ENCODE data around the gene SELENOW.
"Not testable (repeated sequence)": the region's sequence is repeated elsewhere in the genome, so short reads cannot be mapped to it uniquely, and the experiment has no call there.

The SELENOW gene

GRCh38 chr19:47778049-47778953 is at the start of gene SELENOW:
Gene SELENOW, plus strand, starts transcription at chr19:47778703. Its CDS starts 83 bp downstream, at chr19:47778786.
- DNase-seq: peak; percentile 82

GRCh38 chr19:47729468-47729798 is 49.1 kb upstream of the SELENOW start:
- DNase-seq: peak; percentile 80

DNA sequence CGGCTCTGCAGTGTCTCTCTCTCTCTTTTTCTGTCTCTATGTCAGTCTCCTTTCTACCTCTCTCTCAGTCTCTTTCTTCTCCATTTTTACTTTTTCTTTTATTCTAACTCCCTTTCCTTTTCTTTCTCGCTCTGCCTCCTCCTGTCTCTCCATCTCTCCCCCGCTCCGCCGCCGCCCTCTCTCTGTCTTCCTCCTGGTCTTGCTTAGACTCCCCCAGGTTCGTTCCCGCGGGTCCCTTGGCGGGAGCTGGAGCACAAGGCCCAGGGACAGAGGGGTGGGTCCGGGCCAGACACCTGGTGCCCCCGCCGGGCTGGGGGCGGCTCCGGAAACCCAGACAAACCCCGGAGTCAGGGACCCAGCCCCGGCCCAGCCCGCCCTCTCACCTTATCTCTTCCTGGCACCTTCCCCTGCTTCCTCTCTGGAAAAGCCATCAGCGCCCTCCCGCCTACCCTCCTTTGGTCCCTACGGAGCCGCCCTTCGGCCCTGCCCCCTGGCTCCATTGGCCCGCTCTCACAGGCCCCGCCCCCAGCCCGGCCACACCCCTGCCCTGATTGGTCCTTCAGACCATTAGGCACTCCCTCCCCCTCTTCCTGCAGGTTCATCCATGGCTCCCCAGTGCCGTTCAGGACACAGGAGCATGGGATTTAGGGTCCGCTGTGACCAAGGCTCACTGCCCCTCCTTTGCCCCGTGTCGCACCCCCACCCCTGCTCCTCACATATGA is 48.5 kb upstream of the SELENOW start:
- DNase-seq: peak; percentile 60

- DNase-seq: no peak
Measured at GRCh38 chr19:47730521-47730889, 48.0 kb upstream of the SELENOW start.

GRCh38 chr19:47730910-47731309 is 47.6 kb upstream of the SELENOW start:
- DNase-seq: no peak

DNA sequence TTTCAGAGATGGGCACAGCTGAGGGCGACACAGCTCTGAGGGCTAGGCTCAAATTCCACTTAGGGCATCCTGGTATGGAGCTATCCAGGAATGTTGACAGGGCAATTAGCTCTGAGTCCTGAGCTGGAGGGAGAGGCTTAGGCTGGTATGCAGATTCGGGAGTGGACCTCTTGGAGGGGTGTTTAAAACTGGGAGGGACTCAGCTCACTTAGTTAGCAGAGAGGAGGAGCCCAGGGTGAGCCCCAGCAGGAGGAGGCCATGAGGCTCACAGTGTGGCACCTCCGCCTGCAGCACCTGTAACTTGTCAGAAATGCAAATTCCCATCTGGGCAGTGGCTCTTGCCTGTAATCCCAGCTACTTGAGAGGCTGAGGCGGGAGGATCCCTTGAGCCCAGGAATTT is 43.4 kb upstream of the SELENOW start:
- no peak for DNase-seq

DNA sequence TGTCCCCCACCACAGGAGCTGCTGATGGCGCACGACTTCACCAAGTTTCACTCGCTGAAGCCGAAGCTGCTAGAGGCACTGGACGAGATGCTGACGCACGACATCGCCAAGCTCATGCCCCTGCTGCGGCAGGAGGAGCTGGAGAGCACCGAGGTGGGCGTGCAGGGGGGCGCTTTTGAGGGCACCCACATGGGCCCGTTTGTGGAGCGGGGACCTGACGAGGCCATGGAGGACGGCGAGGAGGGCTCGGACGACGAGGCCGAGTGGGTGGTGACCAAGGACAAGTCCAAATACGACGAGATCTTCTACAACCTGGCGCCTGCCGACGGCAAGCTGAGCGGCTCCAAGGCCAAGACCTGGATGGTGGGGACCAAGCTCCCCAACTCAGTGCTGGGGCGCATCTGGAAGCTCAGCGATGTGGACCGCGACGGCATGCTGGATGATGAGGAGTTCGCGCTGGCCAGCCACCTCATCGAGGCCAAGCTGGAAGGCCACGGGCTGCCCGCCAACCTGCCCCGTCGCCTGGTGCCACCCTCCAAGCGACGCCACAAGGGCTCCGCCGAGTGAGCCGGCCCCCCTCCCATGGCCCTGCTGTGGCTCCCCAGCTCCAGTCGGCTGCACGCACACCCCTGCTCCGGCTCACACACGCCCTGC is 37.5 kb upstream of the SELENOW start:
- peak; percentile 34 for DNase-seq

DNA sequence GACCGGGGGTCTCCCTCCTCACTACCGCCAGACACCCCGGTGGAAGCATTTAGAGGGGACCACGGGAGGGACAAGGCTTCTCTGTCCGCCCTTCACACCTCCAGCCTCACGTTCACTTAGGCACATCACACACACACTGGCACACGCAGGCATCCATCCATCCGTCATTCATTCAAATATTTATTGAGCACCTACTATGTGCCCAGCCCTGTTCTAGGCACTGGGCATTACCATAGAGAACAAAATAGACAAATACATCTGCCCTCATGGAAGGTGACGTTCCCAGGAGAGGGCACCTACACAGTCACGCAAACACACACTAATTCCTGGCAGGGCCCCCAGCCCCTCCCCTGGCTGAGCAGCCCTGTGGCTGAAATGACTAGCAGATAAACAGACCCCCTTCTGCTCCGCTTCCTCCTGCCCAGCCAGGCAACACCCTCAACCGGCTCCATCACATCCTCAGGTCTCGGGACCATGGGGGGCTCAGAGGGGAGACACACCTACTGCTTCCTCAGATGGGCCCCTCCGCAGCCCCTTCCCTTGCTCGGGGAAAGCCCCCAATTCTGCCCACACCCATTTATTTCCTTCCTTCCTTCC is 36.9 kb upstream of the SELENOW start:
- DNase-seq: peak; percentile 43

- peak; percentile 66 for DNase-seq
Measured at GRCh38 chr19:47742634-47743033, 35.9 kb upstream of the SELENOW start.

- peak; percentile 99 for DNase-seq
Measured at GRCh38 chr19:47745010-47745901, 33.2 kb upstream of the SELENOW start, which contains the start of gene NOP53. Gene NOP53, plus strand, starts transcription at chr19:47745546. Its CDS starts 14 bp downstream, at chr19:47745560.

DNA sequence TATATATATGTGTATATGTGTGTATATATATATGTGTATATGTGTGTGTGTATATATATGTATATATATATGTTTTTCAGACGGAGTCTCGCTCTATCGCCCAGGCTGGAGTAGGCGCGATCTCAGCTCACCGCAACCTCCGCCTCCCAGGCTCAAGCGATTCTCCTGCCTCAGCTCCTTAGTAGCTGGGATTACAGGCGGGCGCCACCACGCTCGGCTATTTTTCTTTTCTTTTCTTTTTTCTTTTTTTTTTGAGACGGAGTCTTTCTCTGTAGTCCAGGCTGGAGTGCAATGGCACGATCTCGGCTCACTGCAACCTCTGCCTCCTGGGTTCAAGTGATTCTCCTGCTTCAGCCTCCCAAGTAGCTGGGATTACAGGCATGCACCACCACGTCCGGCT is 32.4 kb upstream of the SELENOW start:
- not testable (repeated sequence) for DNase-seq

DNA sequence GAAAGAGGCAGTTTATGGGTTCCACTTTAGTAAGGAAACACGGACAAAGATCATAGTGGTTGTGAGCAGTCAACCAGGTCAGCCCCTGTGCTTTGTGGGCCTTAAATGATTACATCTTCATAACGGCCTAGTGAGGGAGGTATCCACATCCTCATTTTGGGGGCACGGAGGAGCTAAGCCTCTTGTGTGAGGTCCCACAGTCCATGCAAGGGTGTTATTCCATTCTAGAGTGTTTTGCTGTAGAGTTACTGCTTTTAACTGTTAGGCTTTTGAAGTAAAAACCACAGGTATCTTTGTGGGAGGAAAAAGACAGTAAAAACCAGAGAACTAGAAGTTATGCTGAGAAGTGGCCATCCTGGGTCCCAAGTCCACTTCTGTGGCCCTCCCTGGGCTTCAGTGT is 29.2 kb upstream of the SELENOW start:
- DNase-seq: no peak

GRCh38 chr19:47750752-47751151 is 27.8 kb upstream of the SELENOW start:
- no peak for DNase-seq

- no peak for DNase-seq
Measured at GRCh38 chr19:47752440-47753211, 25.9 kb upstream of the SELENOW start.

GRCh38 chr19:47754206-47755064 is 24.1 kb upstream of the SELENOW start:
- DNase-seq: no peak

GRCh38 chr19:47755065-47755761 is 23.3 kb upstream of the SELENOW start:
- DNase-seq: no peak

DNA sequence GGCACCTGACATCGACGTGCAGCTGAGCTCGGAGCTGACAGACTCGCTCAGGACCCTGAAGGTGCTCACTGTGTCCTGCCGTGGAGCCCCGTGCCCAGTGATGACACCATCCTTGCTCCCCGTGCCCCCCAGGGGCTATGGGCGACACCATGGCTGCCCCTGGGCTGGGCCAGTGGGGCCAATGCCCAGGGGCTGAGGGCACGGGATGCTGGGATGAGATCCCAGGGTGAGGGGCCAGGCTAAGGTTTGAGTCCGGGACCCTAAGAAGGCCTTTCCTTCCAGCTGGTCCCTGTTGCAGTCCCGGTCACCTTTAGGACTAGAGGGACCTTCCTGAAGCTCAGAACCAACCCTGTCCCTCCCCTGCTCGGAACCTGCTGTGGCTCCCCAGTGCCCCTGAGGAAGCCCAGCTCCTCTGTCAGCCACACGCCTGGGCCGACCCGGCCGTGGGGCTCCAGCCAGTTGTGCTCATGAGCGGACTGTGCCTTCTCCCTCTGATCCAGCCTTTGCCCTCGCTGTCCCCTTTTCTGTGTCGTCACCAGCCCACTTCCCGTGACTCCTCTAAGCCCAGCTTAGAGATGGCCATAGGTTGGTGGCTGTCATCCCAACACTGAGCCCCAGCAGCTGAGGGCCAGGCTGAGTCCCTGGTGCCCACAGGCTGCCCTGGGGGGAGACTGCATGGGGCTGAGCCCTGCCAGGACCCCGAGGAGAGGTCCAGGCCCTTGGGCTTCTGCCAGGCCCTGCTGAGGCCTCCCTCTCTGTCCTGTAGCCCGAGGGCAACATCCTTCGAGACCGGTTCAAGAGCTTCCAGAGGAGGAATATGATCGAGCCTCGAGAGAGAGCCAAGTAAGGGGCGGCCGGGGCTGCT is 22.5 kb upstream of the SELENOW start:
- no peak for DNase-seq

- no peak for DNase-seq
Measured at GRCh38 chr19:47756627-47756929, 21.9 kb upstream of the SELENOW start.

Data from femur (tissue), 1 donor.